Measurements from ENCODE around the gene NKPD1. TPM values are rescaled to one million over a fixed set of nuclear protein-coding genes. Genes with fewer than 3 reads are reported as not detected.

Gene NKPD1
- total and polyA plus RNA-seq, 9 donors = 0.12 to 0.38 (median 0.16) TPM

DNA sequence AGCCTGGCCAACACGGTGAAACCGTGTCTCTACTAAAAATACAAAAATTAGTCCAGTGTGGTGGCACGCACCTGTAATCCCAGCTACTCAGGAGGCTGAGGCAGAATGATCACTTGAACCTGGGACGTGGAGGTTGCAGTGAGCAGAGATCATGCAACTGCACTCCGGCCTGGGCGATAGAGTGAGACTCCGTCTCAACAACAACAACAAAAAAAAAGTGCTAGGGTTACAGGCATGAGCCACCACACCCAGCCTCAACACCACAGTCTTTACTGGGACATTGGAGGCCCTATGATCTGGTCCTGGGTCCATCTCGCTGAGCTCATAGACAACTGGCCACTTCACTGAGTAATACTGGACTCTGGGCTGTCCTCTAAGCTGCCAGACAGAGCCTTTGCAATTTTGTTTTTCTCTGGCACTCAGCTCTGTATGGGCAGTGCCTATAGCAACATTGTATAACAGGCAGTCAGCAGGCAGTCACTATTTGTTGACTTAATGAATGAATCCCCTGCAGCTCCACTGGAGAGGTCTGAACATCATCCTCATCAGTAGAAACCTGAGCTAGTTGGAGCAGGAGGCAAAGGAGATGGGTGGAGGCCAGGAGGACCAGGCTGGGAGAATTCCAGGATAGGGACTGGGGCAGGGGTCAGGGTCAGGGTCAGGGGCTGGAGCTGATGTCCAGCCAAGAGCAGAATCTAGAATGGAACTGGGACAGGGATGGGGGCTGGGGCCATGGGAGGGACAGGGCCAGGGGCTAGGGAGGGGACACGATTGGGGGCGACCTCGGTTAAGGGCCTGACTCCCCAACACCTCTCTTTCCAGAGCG lies 25.9 kb upstream of the NKPD1 start:
- H3K36me3 ChIP-seq (ENCODE audit: control insufficient read depth, insufficient read depth, low read length) = peaks cover 3% of the 10 kb centered on the region
- H3K4me1 ChIP-seq (ENCODE audit: control insufficient read depth, insufficient read depth, low read length) = no peaks in the 10 kb centered on the region
- DNase-seq = no peak
- no peaks in the 10 kb centered on the region for H3K27me3 ChIP-seq (ENCODE audit: control insufficient read depth, insufficient read depth, low read length)
- H3K27ac ChIP-seq (ENCODE audit: low read length) = no peak overlapping the region
- no peaks in the 10 kb centered on the region for H3K9me3 ChIP-seq (replicated peaks; ENCODE audit: control insufficient read depth, low read depth, low read length)
- no peak overlapping the region for H3K4me3 ChIP-seq (ENCODE audit: low read length)
- 74% methylated on average over 3 of the region's 12 CpGs for WGBS (ENCODE audit: insufficient coverage)

DNA sequence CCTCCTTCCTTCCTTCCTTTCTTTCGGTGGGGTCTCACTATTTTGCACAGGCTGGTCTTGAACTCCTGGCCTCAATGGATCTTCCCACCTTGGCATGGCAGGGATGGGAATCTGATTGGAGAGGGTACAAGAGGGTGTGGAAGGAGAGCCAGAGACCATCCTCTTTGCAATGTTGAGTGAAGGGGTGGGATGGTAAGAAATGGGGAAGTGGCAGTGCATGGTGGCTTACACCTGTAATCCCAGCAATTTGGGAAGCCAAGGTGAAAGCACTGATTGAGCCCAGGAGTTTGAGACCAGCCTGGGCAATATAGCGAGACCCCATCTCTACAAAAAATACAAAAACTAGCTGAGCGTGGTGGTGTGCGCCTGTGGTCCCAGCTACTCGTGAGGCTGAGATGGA lies 23.3 kb upstream of the NKPD1 start:
- no peak overlapping the region for H3K27ac ChIP-seq (ENCODE audit: low read length)
- H3K36me3 ChIP-seq (ENCODE audit: control insufficient read depth, insufficient read depth, low read length) = peaks cover 11% of the 10 kb centered on the region
- H3K27me3 ChIP-seq (ENCODE audit: control insufficient read depth, insufficient read depth, low read length) = no peaks in the 10 kb centered on the region
- 100% methylated on average over 3 of the region's 5 CpGs for WGBS (ENCODE audit: insufficient coverage)
- no peak for DNase-seq
- no peak overlapping the region for H3K4me3 ChIP-seq (ENCODE audit: low read length)
- peaks cover 8% of the 10 kb centered on the region for H3K4me1 ChIP-seq (ENCODE audit: control insufficient read depth, insufficient read depth, low read length)
- no peaks in the 10 kb centered on the region for H3K9me3 ChIP-seq (replicated peaks; ENCODE audit: control insufficient read depth, low read depth, low read length)

GRCh38 chr19:45182758-45183157 lies 22.0 kb upstream of the NKPD1 start:
- 87% methylated on average over 4 of the region's 4 CpGs for WGBS (ENCODE audit: insufficient coverage)
- Histone ChIP-seq H3K36me3 (ENCODE audit: control insufficient read depth, insufficient read depth, low read length) (peaks cover 11% of the 10 kb centered on the region), H3K4me3 (ENCODE audit: low read length) (no peak overlapping the region), H3K27me3 (ENCODE audit: control insufficient read depth, insufficient read depth, low read length) (no peaks in the 10 kb centered on the region), H3K27ac (ENCODE audit: low read length) (no peak overlapping the region), H3K9me3 (replicated peaks; ENCODE audit: control insufficient read depth, low read depth, low read length) (no peaks in the 10 kb centered on the region), H3K4me1 (ENCODE audit: control insufficient read depth, insufficient read depth, low read length) (peaks cover 10% of the 10 kb centered on the region)
- no peak for DNase-seq

DNA sequence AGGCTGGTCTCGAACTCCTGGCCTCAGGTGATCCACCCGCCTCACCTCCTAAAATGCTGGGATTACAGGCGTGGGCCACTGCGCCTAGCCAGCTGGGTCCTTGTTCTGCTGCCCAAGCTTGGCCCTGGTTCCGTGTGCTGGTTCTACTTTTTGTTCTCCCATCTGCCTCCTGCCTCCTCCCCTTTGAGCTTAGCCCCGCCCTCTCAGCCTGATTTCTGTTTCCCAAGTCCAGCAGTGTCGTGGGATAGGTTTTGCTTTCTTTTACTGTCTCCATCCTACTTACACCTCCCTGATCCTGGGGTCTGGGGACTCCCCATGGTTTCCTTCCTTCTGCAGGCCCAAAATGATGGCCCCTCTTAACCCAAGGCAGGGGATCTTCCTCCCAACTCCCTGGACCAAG lies 20.2 kb upstream of the NKPD1 start:
- no peaks in the 10 kb centered on the region for H3K9me3 ChIP-seq (replicated peaks; ENCODE audit: control insufficient read depth, low read depth, low read length)
- 89% methylated on average over 5 of the region's 7 CpGs for WGBS (ENCODE audit: insufficient coverage)
- H3K4me1 ChIP-seq (ENCODE audit: control insufficient read depth, insufficient read depth, low read length) = peaks cover 16% of the 10 kb centered on the region
- H3K27me3 ChIP-seq (ENCODE audit: control insufficient read depth, insufficient read depth, low read length) = no peaks in the 10 kb centered on the region
- no peak overlapping the region for H3K4me3 ChIP-seq (ENCODE audit: low read length)
- H3K36me3 ChIP-seq (ENCODE audit: control insufficient read depth, insufficient read depth, low read length) = peaks cover 11% of the 10 kb centered on the region
- no peak overlapping the region for H3K27ac ChIP-seq (ENCODE audit: low read length)
- DNase-seq = no peak

GRCh38 chr19:45179892-45180370 lies 19.1 kb upstream of the NKPD1 start:
- H3K27ac ChIP-seq (ENCODE audit: low read length) = peak overlapping the region; percentile 1
- peaks cover 16% of the 10 kb centered on the region for H3K4me1 ChIP-seq (ENCODE audit: control insufficient read depth, insufficient read depth, low read length)

DNA sequence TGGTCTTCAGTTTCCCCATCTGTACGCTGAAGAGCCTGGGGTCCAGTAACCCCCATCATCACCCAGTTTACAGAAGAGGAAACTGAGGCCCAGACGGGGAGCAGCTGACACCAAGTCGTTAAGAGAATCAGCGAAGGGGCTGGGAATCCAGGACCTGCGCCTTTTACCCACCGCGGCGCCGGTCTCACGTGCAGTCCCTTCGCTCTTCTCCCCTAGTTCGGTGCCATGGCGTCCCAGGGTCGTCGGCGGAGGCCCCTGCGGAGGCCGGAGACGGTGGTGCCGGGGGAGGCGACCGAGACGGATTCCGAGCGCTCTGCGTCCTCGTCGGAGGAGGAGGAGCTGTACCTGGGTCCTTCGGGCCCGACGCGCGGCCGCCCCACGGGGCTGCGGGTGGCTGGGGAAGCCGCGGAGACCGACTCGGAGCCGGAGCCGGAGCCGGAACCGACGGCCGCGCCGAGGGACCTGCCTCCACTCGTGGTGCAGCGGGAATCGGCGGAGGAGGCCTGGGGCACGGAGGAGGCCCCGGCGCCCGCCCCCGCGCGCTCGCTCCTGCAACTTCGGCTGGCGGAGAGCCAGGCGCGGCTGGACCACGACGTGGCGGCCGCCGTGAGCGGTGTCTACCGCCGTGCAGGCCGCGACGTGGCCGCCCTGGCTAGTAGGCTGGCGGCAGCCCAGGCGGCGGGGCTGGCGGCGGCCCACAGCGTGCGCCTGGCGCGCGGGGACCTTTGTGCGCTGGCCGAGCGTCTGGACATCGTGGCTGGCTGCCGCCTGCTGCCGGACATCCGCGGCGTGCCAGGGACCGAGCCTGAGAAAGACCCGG lies 18.5 kb upstream of the NKPD1 start:
- Histone ChIP-seq H3K9me3 (replicated peaks; ENCODE audit: control insufficient read depth, low read depth, low read length) (no peaks in the 10 kb centered on the region), H3K27me3 (ENCODE audit: control insufficient read depth, insufficient read depth, low read length) (no peaks in the 10 kb centered on the region), H3K27ac (ENCODE audit: low read length) (peak overlapping the region; percentile 88), H3K4me1 (ENCODE audit: control insufficient read depth, insufficient read depth, low read length) (peaks cover 16% of the 10 kb centered on the region), H3K4me3 (ENCODE audit: low read length) (peak overlapping the region; percentile 70), H3K36me3 (ENCODE audit: control insufficient read depth, insufficient read depth, low read length) (peaks cover 11% of the 10 kb centered on the region)
- under 1% methylated on average over 97 of the region's 97 CpGs for WGBS (ENCODE audit: insufficient coverage)
- peak; percentile 34 for DNase-seq

More at GRCh38 chr19:45179892-45180370, 19.1 kb upstream of the NKPD1 start:
- H3K9me3 ChIP-seq (replicated peaks; ENCODE audit: control insufficient read depth, low read depth, low read length) = no peaks in the 10 kb centered on the region
- H3K27me3 ChIP-seq (ENCODE audit: control insufficient read depth, insufficient read depth, low read length) = no peaks in the 10 kb centered on the region
- DNase-seq = no peak
- 34% methylated on average over 3 of the region's 9 CpGs for WGBS (ENCODE audit: insufficient coverage)
- peak overlapping the region; percentile 34 for H3K4me3 ChIP-seq (ENCODE audit: low read length)
- peaks cover 11% of the 10 kb centered on the region for H3K36me3 ChIP-seq (ENCODE audit: control insufficient read depth, insufficient read depth, low read length)

DNA sequence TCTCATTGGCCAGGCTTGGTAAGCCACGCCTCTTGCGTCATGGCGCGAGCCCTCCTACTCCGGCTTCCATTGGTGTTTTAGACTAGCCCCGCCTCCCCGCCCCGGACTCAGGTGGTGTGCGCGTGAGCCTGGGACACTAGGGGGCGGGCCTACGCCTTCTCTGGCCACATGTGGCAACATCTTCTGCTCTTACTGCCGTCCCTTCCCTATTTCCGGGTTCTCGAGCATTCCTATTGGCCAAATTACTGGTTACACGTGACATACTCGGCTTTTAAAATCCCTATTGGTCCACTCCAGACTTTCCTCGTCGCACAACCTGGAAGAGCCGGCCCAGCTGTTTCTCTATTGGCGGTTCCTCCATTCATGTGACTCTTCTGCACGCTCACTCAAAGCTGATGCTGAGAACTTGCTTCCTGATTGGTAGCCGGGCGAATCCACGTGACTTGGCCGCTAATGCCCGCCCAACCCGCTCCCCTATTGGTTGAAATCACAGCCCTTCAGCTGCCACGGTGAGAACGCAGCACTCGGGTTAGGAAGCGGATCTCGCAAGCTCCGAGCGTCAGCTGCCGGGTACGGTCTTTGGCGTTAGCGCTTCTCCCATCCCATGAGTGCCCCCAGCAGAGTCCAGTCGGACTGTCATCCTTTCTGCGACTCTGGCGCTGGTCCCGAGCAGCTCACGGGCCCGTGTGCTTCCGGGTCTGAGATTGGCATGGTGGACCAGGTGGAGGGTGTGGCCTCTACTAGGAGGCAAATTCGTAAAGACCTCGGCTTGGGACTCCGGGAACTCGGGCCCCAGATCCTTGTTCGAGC lies 17.7 kb upstream of the NKPD1 start, which contains the start of gene BLOC1S3:
Gene BLOC1S3, plus strand, starts transcription at position 523 of the 810 bp plus-strand sequence. CDS start 513 bp downstream, outside the sequence.
- Histone ChIP-seq H3K36me3 (ENCODE audit: control insufficient read depth, insufficient read depth, low read length) (peaks cover 11% of the 10 kb centered on the region), H3K27me3 (ENCODE audit: control insufficient read depth, insufficient read depth, low read length) (no peaks in the 10 kb centered on the region), H3K27ac (ENCODE audit: low read length) (peak within 1 kb of the TSS; percentile 96), H3K4me1 (ENCODE audit: control insufficient read depth, insufficient read depth, low read length) (peaks cover 16% of the 10 kb centered on the region), H3K9me3 (replicated peaks; ENCODE audit: control insufficient read depth, low read depth, low read length) (no peaks in the 10 kb centered on the region), H3K4me3 (ENCODE audit: low read length) (peak within 1 kb of the TSS; percentile 97)
- DNase-seq = peak; percentile 100
- WGBS (ENCODE audit: insufficient coverage) = 0% methylated on average over 49 of the region's 51 CpGs

GRCh38 chr19:45177817-45178261 lies 17.1 kb upstream of the NKPD1 start, which contains the start of gene TRAPPC6A:
Gene TRAPPC6A (minus strand): TSS chr19:45178237. CDS start chr19:45178218, 19 bp downstream.
- Histone ChIP-seq H3K27me3 (ENCODE audit: control insufficient read depth, insufficient read depth, low read length) (no peaks in the 10 kb centered on the region), H3K27ac (ENCODE audit: low read length) (peak within 1 kb of the TSS; percentile 96), H3K9me3 (replicated peaks; ENCODE audit: control insufficient read depth, low read depth, low read length) (no peaks in the 10 kb centered on the region), H3K4me3 (ENCODE audit: low read length) (peak within 1 kb of the TSS; percentile 97), H3K36me3 (ENCODE audit: control insufficient read depth, insufficient read depth, low read length) (peaks cover 11% of the 10 kb centered on the region), H3K4me1 (ENCODE audit: control insufficient read depth, insufficient read depth, low read length) (peaks cover 16% of the 10 kb centered on the region)
- 0% methylated on average over 36 of the region's 36 CpGs for WGBS (ENCODE audit: insufficient coverage)
- DNase-seq = no peak

DNA sequence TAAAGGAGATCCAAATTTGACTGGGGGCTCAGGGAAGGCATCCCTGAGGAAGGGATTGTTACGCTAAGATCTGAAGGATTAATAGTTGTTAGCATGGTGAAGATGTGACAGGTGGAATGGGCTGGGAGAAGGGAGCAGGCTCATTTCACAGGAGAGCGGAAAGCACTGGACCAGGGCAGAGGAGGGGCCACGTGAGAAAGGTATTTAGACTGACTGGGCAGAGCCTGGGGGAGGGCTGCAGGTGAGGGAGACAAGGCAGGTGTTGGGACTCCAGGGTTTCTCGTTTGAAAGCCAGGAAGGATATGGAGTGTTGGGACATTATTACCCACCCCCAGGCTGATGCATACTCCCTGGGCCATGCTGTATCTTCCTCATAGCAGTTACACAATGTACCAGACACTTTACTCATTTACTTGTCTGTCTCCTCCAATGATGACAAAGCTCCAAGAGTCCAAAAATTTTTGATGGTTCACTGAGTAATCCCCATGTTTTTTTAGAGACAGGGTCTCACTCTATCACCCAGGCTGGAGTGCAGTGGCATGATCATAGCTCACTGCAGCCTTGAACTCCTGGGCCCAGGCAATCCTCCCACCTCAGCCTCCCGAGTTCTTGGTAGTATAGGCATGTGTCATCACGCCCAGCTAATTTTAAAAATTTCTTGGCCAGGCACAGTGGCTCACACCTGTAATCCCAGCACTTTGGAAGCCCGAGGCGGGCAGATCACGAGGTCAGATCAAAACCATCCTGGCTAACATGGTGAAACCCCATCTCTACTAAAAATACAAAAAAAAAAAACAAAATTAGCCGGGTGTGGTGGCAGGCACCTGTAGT lies 14.9 kb upstream of the NKPD1 start:
- Histone ChIP-seq H3K4me1 (ENCODE audit: control insufficient read depth, insufficient read depth, low read length) (peaks cover 20% of the 10 kb centered on the region), H3K36me3 (ENCODE audit: control insufficient read depth, insufficient read depth, low read length) (no peaks in the 10 kb centered on the region), H3K27ac (ENCODE audit: low read length) (no peak overlapping the region), H3K9me3 (replicated peaks; ENCODE audit: control insufficient read depth, low read depth, low read length) (no peaks in the 10 kb centered on the region), H3K4me3 (ENCODE audit: low read length) (no peak overlapping the region), H3K27me3 (ENCODE audit: control insufficient read depth, insufficient read depth, low read length) (no peaks in the 10 kb centered on the region)
- no peak for DNase-seq
- 83% methylated on average over 3 of the region's 10 CpGs for WGBS (ENCODE audit: insufficient coverage)

Measured in muscle of leg (tissue), 11 donors.